ENCODE measurements around the gene POLR2I.

DNA sequence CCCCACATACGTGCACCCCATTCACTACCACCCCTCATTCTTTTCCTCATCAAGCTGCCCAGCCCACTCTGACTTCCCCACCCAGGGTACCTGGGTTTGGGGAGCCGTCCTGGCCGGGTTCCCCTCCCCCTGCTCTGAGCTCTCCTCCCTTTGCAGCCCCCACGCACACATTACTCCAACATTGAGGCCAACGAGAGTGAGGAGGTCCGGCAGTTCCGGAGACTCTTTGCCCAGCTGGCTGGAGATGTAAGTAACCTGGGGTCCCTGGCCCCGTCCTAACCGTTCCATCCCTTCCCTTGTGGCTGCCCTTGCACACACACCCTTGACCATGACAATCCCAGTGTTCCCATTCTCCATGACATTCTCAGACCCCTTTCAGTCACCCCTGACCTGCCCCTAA, 27.8 kb upstream of the POLR2I start:
- TF ChIP-seq, protein P1, sequence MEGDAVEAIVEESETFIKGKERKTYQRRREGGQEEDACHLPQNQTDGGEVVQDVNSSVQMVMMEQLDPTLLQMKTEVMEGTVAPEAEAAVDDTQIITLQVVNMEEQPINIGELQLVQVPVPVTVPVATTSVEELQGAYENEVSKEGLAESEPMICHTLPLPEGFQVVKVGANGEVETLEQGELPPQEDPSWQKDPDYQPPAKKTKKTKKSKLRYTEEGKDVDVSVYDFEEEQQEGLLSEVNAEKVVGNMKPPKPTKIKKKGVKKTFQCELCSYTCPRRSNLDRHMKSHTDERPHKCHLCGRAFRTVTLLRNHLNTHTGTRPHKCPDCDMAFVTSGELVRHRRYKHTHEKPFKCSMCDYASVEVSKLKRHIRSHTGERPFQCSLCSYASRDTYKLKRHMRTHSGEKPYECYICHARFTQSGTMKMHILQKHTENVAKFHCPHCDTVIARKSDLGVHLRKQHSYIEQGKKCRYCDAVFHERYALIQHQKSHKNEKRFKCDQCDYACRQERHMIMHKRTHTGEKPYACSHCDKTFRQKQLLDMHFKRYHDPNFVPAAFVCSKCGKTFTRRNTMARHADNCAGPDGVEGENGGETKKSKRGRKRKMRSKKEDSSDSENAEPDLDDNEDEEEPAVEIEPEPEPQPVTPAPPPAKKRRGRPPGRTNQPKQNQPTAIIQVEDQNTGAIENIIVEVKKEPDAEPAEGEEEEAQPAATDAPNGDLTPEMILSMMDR (CRISPR knock-in tag; IDR thresholded peaks at IDR 0.05): no peak
- no peak for TF ChIP-seq EP300 (IDR thresholded peaks at IDR 0.05; ENCODE audit: low read depth in 2 of 2, low read length in 2 of 2)
- no peak for TF ChIP-seq EP300 (CRISPR knock-in tag; IDR thresholded peaks at IDR 0.05; ENCODE audit: borderline replicate concordance)
- no peak for TF ChIP-seq GTF2F1 (IDR thresholded peaks at IDR 0.05; ENCODE audit: low read length)
- TF ChIP-seq MAFK (conservative IDR thresholded peaks at IDR 0.05 in 1 of 2, IDR thresholded peaks at IDR 0.05 in 1 of 2; ENCODE audit: low read length in 2 of 2): no peak
- no peak for TF ChIP-seq CREB1 (IDR thresholded peaks at IDR 0.05)
- TF ChIP-seq CREB1 (CRISPR knock-in tag; IDR thresholded peaks at IDR 0.05): no peak
- no peak for TF ChIP-seq NFYB (CRISPR knock-in tag; IDR thresholded peaks at IDR 0.05)
- TF ChIP-seq, protein P2, sequence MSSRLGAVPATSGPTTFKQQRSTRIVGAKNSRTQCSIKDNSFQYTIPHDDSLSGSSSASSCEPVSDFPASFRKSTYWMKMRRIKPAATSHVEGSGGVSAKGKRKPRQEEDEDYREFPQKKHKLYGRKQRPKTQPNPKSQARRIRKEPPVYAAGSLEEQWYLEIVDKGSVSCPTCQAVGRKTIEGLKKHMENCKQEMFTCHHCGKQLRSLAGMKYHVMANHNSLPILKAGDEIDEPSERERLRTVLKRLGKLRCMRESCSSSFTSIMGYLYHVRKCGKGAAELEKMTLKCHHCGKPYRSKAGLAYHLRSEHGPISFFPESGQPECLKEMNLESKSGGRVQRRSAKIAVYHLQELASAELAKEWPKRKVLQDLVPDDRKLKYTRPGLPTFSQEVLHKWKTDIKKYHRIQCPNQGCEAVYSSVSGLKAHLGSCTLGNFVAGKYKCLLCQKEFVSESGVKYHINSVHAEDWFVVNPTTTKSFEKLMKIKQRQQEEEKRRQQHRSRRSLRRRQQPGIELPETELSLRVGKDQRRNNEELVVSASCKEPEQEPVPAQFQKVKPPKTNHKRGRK (CRISPR knock-in tag; IDR thresholded peaks at IDR 0.05): no peak
- TF ChIP-seq U2AF2 (IDR thresholded peaks at IDR 0.05; ENCODE audit: low read depth, low read length): no peak
- TF ChIP-seq, protein P3, sequence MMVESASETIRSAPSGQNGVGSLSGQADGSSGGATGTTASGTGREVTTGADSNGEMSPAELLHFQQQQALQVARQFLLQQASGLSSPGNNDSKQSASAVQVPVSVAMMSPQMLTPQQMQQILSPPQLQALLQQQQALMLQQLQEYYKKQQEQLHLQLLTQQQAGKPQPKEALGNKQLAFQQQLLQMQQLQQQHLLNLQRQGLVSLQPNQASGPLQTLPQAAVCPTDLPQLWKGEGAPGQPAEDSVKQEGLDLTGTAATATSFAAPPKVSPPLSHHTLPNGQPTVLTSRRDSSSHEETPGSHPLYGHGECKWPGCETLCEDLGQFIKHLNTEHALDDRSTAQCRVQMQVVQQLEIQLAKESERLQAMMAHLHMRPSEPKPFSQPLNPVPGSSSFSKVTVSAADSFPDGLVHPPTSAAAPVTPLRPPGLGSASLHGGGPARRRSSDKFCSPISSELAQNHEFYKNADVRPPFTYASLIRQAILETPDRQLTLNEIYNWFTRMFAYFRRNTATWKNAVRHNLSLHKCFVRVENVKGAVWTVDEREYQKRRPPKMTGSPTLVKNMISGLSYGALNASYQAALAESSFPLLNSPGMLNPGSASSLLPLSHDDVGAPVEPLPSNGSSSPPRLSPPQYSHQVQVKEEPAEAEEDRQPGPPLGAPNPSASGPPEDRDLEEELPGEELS (CRISPR knock-in tag; IDR thresholded peaks at IDR 0.05): no peak
- TF ChIP-seq ZNF12 (CRISPR knock-in tag; IDR thresholded peaks at IDR 0.05): no peak
- TF ChIP-seq GATA4 (IDR thresholded peaks at IDR 0.05; ENCODE audit: borderline replicate concordance, low read depth): no peak
- no peak for TF ChIP-seq ZFP36L2 (CRISPR knock-in tag; IDR thresholded peaks at IDR 0.05)
- TF ChIP-seq, protein P4, sequence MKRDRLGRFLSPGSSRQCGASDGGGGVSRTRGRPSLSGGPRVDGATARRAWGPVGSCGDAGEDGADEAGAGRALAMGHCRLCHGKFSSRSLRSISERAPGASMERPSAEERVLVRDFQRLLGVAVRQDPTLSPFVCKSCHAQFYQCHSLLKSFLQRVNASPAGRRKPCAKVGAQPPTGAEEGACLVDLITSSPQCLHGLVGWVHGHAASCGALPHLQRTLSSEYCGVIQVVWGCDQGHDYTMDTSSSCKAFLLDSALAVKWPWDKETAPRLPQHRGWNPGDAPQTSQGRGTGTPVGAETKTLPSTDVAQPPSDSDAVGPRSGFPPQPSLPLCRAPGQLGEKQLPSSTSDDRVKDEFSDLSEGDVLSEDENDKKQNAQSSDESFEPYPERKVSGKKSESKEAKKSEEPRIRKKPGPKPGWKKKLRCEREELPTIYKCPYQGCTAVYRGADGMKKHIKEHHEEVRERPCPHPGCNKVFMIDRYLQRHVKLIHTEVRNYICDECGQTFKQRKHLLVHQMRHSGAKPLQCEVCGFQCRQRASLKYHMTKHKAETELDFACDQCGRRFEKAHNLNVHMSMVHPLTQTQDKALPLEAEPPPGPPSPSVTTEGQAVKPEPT (CRISPR knock-in tag; IDR thresholded peaks at IDR 0.05; ENCODE audit: low read depth): no peak
